Glomerular endothelial cell (primary cell): ENCODE data around the gene SCFD2. TPM values are rescaled to one million over a fixed set of nuclear protein-coding genes. Genes with fewer than 3 reads are reported as not detected.
"Not testable (repeated sequence)": the region's sequence is repeated elsewhere in the genome, so short reads cannot be mapped to it uniquely, and the experiment has no call there.

ENCODE experiments used
- DNase-seq: peaks from one replicate; pipeline ENCODE4 v3.0.0-alpha.2; 2011; ENCODE audit warnings: low read depth, low spot score; ENCODE audit errors: extremely low read depth
- total RNA-seq: library from RNA; depleted of rRNA; stranded (reverse); fragments of >200 nt; gene quantifications from 2 replicates; pipeline ENCODE4 v1.2.3, GENCODE V29; 2015

The SCFD2 gene
- total RNA-seq, 1 donor from 2014 or later: 14.4 TPM

DNA sequence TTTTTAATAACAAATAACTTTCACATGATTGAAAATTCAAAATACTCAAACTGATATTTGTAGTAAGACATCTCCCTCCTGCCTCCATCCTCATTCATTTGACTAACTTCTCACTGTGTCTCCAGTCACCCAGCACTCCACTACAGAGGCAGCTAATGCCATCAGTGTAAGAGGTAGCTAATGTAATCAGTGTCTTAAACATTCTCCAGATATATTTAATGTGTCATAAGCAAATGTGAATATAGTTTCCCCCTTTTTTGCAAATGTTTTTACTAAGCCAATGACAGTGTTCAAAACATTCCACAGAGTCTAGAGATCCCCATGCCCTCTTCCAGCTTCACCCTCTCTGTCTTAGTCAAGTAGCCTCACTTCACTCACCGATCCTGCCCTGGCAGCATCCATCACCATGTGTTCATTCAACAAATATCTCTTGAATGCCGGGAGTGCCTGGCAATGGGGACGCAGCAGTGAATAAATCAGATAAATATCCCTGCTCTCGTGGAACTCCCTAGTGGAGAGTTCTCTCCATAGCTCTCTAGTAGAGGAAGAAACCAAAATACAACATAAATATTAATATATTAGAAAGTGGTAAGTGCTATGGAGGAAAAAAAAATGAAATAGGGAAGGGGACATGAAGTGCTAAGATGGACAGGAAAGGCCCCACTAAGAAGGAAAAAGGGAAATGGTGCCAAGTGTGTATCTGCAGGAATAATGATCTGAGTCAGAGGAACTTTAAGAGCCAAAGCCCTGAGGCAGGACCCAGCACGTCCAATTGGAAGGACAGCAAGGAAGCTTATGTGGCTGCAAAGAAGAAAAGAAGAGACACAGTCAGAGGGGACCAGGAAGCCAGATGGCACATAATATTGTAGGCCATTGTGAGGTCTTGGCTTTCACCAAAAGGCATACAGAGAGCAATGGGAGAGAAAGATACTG is 18.7 kb downstream of the SCFD2 start:
- no peak for DNase-seq

DNA sequence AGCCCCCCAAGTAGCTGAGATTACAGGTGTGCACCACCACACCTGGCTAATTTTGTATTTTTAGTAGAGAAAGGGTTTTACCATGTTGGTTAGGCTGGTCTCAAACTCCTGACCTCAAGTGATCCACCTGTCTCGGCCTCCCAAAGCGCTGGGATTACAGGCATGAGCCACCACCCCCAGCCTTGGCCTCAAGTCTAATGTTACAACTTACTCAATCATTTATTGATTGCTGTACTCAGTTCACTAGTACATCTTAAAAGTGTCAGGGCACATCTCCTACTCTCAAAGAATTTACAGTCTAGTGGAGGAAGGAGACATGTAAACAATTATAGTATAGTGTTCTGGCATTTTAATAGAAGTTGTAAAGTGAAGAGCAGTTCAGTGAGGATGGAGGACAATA is 19.5 kb downstream of the SCFD2 start:
- DNase-seq: not testable (repeated sequence)

DNA sequence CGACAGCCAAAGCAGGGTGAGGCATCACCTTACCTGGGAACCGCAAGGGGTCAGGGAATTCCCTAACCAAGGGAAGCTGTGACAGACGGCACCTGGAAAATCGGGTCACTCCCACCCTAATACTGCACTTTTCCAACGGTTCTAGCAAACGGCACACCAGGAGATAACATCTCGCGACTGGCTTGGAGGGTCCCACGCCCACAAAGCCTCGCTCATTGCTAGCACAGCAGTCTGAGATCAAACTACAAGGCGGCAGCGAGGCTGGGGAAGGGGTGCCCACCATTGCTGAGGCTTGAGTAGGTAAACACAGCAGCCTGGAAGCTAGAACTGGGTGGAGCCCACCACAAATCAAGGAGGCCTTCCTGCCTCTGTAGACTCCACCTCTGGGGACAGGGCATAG is 25.7 kb downstream of the SCFD2 start:
- DNase-seq: not testable (repeated sequence)

DNA sequence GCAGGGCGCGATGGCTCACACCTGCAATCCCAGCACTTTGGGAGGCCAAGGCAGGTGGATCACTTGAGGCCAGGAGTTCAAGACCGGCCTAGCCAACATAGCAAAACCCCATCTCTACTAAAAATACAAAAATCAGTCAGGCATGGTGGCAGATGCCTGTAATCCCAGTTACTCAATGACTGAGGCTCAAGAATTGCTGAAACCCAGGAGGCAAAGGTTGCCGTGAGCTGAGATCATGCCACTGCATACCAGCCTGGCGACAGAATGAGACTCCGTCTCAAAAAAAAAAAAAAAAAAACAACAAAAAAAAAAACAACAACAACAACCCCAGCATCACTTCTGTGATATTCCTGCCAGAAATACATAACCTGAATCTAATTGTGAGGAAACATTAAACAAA is 30.9 kb downstream of the SCFD2 start:
- not testable (repeated sequence) for DNase-seq

DNA sequence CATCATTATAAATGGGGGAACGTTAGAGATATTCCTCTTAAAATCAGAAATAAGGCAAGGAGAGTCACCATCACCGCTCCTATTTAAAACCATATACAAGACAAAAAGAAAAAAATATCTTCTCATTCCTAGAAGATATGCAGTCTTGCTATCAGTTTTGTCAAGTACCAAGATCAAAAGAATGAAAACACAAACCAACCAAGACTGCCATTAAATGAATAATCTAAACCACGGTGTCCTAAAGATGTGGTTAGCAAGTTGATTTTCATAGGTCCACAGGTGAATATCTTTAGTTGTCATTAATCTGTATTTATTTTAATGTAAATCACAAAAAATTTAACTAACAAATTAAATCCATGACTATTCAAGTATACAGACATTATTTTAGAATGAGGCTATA is 39.3 kb downstream of the SCFD2 start:
- no peak for DNase-seq

DNA sequence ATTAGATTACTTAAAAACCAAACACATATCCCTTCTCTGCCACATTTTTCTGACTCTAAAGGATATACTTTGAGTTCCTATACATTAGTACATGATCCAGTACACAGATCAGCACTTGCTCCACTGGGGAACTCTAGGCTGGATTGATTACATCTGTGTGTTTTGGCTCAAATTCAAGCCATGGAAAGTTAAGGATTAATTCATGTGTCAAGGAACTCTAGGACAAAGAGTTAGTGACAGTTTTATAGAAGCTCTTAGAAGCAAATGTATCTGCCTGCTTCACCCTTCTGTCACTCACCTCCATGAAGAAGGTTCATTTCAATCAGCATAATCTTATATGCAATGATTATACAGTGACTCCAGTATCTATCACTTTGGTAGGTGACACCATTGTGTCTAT is 43.2 kb downstream of the SCFD2 start:
- DNase-seq: no peak

DNA sequence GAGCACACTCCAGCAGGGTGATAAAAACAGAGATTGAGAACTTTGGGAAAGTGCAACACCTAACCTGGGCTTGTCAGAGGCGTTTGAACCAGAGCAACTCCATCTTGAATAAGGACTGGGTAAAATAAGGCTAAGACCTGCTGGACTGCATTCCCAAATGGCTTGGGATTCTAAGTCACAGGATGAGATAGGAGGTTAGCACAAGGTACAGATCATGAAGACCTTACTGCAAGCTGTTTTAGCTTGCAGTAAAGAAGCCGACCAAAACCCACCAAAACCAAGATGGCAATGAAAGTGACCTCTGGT is 43.9 kb downstream of the SCFD2 start:
- no peak for DNase-seq

DNA sequence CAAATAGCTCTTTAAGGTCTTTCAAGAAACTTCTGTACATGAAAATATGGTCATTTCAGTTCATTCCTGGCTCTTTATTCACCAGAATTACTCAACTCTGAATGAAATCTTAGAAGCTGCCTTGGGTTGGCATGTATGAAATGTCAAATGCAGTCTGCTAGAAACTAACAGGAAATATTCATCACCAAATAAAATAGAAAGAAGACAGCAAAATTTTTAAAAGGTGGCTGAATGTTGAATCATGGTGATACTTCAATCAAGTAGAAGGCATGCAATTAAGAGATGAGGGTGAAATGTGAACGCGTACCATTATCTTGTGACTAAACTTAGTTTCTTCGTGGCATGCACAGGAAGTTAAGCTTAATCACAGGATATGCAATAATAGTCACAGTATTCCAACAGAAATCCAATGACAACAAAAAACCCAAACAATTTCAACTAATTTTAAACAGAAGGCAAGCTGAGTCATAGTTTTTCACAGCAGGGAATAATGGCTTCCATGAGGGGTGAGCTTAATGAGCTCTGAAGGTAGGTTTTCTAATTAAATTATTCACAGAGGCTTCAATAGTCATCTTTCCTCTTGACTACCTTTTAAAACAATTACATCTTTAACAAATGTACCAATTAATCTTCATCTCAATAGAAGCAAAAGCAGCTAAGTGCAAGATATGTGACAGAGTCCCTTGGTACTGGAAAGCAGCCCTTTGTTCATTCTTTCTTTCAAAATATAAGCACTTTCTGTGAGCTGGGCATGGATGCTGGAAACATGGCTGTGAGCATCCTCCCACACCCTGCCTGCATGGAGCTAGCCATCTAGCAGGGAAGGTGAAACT is 44.5 kb downstream of the SCFD2 start:
- DNase-seq: peak; percentile 84

DNA sequence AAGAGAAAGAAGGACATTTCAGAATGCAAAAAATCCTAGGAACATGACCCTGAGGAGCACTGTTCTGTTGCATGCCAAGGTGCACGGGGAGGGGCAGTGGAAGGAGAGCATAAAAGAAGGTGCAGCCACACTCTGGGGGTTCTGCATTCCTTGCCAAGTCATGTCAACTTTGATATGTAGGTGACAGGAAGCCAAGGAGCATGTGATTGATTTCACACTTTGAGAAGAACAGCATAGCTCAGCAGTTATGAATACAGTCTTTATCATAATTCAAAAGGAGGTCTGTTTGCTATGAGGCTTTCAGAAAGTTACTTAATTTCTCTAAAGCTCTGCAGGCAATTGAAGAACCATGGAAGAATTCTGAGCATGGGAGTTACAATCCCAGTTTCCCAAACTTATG is 50.6 kb downstream of the SCFD2 start:
- DNase-seq: no peak

DNA sequence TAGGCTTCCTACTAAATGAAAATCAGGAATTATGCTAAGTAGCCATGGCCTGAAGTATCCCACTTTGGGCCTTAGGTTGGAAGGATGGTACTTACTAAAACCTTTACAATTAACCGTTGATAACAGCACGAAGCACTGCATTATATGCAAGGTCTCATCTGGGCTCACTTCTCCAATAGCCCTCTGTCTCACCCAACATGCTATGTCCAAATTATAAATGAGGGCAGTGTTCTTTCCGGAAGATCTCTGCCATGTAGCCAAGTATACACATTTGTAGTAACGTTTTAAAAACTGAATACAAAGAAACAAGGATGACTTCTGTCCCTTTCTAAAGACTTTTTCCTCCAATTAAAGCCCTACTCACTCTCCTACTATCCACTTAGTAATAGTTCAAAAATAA is 51.6 kb downstream of the SCFD2 start:
- no peak for DNase-seq

DNA sequence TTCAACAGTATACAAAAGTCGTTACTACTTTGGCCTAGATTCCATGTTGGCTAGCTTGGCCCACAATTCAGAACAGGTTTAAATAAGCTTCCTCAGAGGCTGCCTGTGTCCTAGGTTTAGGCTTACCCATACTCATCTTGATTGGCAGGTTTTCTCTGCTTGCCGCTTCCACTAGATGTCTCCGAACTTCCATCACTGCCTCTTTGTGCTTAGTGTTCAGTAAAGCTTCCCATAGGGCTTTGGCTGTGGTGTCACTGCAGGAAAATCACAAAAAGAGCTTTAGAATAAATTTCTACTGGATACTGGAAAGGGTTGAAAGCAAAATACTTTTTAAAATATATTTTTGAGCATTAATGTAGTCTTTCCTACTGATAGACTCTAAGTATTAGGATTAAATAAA is 52.4 kb downstream of the SCFD2 start:
- no peak for DNase-seq

DNA sequence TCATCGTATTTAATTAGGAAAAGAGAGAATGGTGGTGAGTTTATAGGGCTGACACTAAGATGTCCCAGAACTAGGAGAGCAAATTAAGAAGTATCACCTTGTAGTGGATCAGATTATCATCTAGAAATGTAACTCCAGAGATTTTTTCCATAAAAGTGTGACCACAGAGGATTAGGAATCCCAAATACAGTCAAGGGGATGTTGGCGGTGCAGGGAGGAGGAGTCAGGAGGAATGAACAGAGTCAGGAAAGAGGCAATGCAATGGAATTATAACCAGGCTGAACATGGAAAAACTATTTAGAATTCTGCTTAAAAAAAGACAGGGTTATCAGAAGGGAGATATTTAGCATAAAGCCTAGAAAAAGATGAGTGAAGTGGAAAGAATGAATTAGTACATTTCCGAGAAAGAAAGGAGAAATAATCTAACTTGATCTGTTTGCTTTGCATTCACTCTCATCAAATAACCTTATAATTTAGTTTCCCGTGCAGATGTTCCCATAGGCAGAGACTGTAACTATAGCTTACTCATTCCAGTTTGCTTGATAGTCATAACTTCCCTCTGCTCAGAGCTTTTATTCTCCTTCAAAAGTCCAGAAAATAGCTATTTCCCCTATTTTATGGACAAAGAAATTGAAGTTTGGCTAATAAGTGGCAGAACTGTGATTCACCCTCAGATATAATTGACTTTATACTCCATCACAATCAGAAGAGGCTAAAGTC is 56.4 kb downstream of the SCFD2 start:
- DNase-seq: no peak

DNA sequence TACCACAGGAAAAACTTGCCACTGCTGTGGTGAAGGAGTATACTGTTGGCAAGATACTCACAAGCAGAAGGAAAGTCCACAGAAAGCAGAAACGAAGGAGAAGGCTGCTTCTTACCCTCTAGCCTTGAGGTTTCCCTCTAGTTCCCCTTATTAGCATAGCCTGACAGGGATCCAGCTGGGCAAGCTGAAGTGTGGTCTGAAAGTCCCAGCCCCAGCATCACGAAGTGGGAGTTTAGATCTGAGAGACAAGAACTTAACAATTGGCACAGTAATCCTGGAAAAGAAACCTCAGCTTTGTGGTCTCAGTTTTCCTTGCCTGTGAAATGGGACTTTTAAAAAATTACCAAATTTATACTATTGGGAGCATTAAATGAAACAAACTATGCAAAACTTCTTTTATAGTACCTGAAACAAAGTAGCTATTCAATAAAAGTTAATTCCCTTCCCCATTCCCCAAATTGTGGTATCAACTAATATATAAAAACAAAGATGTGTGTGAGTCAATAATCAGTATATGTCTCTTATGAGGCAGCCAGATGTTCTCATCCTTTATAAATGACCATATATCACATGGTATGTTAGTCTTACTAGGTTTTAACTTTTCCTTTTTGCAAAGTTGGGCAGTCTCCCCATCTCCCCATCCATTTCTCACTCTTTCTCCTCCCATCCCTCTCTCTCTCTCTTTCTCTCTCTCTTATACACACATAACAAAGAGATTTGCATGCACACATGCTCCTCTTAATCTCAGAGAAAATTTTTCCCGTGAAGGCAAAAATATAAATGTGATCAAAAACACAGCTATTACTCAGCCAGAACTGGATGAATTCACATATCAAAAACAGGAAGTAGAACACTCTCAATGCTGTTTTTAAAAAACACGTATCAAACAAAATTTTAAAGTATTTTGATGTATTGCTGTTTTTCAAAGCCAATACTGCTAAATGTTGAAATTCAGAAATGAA is 57.8 kb downstream of the SCFD2 start:
- DNase-seq: no peak

DNA sequence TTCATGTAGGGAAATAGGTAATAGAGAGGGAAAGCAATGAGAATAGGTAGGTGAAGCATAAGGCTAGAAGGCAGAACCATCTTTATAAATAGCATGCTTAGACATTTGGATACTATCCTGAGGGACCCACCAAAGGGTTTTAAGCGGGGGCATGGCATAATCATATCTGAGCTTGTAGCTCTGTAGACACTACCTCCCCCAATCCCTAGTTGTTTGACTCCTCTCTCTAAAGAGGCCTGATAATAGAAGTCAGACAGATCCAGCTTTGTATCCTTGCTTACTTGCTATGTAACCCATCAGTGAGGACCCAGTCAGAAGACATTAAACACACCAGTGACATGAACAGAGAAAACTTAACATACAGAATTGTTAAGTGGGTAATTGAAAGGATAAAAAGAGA is 58.7 kb downstream of the SCFD2 start:
- DNase-seq: no peak

DNA sequence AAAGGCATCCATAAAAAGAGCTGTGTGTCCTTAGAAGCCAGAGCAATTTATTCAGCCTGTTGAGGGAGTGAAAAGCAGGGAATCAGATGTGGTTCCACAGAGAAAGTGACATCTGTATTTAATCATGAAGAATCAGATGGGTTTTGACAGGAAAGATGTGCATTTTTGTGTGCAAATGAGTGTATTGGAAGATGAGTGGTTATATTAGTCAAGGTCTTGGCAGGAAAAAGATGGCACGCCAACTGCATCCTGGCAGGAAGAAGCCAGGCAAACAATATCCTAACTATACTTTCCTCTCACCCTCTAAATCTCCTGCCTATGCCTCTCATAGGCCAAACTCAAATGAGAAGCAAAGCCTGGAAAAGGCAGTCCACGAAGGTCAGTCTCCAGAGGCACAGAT is 59.1 kb downstream of the SCFD2 start:
- no peak for DNase-seq

DNA sequence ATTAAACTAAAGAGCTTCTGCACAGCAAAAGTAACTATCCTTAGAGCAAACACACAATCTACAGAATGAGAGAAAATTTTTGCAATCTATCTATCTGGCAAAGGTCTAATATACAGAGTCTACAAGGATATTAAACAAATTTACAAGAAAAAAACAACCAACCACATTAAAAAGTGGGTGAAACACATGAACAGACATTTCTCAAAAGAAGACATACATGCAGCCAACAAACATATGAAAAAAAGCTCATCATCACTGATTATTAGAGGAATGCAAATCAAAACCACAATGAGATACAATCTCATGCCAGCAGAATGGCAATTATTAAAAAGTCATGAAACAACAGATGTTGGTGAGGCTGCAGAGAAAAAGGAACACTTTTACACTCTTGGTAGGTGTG is 73.7 kb downstream of the SCFD2 start:
- not testable (repeated sequence) for DNase-seq

DNA sequence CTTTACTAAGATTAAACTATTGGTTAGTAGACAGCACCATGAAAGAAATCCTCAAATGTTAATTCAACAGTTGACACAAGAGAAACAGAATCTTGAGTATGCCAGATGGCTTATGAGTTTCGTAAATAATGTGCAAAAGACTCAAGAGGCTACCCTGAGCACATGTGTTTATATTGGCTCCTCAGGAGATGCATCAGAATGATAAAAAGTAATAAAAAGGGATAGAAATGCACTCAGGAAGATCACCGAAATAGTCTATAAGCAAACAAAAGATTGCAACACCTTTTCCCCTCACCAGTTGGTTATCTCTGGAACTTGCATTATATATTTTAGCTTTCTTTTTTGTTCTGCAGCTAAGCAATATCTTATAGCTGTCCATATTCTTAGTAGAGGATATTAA is 84.4 kb downstream of the SCFD2 start:
- DNase-seq: no peak

DNA sequence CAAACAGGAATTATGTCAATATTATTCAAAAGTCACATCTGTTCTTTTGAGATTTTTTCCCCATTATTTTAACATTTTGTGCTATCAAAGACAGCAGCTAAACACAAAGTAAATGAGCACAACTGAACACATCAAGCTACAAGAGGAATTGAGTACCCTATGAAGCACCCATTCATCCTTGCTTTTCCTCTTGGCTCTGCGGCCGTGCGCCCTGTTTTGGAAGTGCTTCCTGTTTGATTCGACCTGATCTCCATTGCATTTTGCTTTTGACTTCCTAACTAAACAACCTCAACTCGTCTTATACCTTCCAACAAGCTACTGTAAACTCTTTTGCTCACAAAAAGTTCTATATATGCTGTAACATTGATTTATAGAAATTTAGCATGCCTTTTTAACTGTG is 85.0 kb downstream of the SCFD2 start:
- DNase-seq: no peak

DNA sequence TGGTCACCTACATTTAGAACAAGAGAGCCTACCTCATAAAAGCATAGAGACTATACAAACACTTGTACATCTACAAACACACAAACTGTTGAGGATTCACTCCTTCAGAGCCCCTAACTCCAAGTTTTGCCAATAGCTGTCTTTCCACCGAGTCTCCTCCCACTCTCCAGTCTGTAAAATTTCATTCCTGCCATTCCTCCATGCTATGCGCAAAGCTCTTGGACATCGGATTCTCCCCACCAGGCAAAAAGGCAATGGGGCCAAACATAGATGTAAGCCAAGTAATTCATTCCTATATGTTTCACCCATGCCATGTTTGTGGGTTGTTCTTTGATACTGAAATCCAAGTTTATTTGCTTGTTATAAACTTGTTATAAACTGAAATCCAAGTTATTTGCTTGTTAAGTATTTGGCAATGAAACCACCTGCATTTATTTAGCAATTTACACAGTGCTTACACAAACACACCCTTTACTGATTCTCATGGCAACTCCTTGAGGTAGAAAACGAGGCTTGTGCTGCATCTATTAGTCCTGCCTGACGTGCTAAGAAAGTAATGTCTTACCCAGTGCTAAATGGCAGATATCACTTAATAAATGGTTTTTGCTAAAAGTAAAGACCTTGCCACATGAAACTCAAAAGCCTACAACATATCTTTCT is 91.1 kb downstream of the SCFD2 start:
- DNase-seq: no peak

DNA sequence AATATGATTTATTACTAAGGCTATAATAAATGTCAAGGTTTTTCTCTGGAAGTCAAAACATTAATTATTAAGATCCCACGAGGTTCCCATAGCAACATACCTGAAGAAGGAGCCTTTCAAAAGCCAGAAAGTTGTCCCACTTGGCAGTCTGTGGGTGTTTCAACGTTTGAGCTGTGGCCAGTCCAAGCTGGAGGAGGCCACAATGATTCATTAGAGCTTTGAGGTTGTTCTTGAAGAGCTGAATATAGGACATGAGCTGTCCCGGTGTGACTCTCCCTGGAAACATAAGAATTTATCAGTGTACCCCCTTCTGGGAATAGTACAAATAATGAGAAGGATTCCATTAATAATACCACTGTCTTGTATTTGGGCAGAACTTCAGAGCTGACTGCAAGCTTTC is 92.1 kb downstream of the SCFD2 start:
- DNase-seq: no peak
